Activated T-helper 9 cell treated with anti-CD3 and anti-CD28 coated beads, Interleukin-2, amount 50 U/mL, for 16 hours (primary cell): ENCODE results near the gene SLC12A8.

Experiments
- DNase-seq: peaks from one replicate; pipeline ENCODE4 v3.0.0-alpha.2; 2020; ENCODE audit warnings: low read depth

SLC12A8 gene

GRCh38 chr3:125076464-125076863 is 136.1 kb downstream of the SLC12A8 start:
- no peak for DNase-seq

GRCh38 chr3:125075738-125076137 is 136.8 kb downstream of the SLC12A8 start:
- DNase-seq, result no peak

DNA sequence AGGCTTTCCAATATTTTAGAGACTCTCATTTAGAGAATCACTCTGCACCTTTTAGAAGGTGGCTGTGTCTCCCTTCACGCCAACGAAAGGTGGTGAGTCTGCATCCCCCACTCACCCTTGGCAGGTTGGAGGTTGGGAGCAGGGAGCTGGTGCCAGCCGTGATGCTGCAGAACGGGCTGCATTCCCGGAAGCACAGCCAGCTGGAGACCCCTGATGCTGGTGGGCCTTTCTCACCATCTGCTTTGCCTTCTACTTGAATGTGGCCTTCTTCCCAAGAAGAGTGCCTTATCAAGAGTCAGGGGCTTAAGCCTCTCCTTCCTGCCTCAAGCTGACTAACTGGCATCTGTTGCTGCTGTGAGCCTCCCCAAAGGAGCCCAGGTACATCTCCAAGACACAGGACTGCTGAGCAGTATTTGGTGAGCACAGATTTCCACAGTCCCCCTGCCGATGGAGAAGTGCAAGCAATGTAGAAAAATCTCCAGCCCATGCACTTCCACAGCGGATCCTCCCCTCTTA is 139.1 kb downstream of the SLC12A8 start:
- DNase-seq, result no peak

DNA sequence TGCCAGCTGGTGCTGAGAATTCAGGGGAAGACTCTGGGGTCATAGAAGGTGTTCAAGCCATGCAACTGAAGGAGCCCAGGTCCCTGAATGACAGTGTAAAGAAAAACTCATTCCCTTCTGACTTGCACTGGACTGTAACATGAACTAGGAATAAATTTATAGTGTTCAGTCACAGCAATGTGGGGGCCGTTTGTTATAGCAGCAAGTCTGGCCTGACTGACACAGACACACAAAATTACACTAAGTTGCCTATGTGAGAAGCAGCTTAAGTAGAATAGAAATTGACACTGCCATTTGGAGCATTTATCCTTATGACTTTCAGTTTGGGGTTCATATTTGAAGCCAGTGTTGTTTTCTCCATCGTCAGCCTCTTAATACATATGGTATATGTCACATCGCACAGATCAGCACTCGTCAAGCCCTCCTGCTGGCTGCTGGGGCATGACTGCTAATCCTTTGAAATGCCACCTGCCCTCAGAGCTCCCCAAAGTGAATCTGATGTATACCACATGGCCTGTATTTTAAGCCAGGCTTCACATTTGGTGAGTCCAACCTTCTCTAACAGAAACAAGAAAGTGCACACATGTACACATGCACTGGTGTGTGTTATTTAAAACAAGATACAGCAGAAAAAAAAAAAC is 139.7 kb downstream of the SLC12A8 start:
- DNase-seq, result no peak

- DNase-seq, result no peak
These were observed 140.2 kb downstream of the SLC12A8 start for GRCh38 chr3:125072301-125072700.

DNA sequence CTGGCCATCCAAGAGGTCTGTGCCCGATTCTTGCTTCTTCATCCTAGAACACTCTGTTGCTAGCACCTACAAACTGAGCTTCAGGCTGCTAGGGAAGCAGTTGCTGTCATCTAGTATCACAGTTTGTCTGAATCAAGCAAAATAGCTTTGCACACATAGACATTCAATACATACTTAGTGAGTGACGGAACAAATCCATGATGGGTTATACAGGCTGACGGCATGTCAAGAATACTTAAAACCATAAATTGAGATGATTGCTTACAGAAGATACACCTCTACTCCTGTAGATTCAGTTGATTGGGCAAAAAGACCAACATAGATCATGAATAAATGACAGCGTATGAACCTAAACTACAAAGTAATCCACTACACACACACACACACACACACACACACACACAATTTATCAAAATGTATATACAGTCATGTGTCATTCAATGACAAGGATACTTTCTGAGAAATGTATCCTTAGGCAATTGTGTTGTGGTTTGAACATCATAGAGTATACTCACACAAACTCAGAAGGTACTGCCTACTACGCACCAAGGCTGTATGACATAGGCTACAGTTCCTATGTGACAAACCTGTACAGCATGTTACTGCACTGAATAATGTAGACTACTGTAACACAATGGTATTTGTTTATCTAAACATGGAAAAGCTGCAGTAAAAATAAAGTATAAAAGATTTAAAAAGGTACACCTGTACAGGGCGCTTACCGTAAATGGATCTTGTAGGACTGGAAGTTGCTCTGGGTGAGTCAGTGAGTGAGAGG is 142.4 kb downstream of the SLC12A8 start:
- DNase-seq, result no peak

GRCh38 chr3:125069452-125069851 is 143.1 kb downstream of the SLC12A8 start:
- no peak for DNase-seq

DNA sequence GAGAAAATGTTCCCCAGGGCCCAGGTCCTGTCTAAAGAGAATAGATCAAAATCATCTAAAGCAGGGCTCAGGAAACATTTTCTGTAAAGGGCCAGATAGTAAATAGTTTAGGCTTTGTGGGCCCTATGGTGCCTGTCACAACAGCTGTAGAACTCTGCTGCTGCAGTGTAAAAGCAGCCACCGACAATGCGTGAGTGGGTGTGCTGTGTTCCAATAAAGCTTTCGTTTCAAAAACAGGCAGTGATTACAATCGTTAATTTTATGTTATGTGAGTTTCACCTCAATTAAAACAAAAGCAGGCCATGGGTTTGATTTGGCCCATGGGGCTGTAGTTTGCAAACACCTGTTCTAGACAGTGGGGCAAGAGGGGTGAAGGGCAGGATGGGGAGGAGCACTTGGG is 144.3 kb downstream of the SLC12A8 start:
- no peak for DNase-seq

DNA sequence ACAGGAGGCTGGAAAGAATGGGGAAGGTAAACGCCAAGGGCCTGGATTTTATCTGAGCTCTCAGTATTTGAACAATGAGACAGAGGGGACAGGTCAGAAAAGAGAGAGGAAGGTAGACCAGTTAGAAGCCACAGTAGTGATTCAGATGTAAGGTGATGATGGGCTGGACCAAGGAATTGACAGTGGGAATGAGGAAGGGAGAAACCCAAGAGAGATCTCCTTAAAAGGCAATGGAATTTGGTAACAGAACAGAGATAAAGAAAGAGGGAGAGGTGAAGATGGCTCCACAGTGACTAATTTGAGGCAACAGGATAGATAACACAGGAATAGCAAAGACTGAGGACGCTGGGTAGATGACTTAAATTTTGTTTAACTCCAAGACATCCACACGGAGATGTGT is 145.3 kb downstream of the SLC12A8 start:
- DNase-seq, result no peak

- no peak for DNase-seq
These were observed 149.5 kb downstream of the SLC12A8 start for GRCh38 chr3:125062904-125063618.

- no peak for DNase-seq
These were observed 150.9 kb downstream of the SLC12A8 start for GRCh38 chr3:125061646-125062045.

DNA sequence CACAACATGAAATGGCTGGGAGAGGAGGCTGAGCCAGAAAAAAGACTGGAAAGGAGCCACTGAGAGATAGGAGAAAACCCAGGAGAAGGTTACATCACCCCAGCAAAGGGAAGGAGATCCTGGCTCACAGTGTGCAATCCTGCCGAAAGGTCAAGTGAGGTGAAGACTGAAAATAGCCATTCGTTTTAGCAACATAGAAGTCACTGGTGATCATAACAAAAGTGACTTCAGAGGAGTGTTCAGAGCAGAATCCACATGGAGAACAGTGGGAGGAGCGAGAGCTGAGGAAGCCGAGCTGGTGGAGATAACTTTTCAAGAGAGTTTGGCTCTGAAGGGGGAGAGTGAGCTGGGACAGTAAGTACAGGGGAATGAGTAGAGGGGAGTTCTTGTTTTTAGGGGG is 151.4 kb downstream of the SLC12A8 start:
- no peak for DNase-seq

- no peak for DNase-seq
These were observed 152.9 kb downstream of the SLC12A8 start for GRCh38 chr3:125059488-125060245.

DNA sequence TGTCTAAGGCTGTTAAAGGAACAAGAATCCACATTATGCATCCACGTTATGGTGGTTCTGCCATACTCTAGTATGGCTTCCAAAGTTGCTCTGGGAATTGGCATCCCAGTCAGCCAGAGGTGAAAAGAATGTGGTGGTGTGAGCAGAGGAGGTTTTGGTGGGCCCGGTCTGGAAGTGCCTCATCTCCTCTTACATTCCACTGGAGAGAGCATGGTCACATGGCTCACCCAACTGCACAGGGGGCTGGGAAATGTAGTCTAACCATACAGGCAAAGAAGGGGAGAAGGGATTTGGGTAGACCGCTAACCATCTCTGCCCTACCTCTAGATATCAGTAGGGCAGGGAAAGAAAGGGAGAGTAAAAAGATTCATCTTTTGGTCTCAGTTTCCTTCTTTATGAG is 153.6 kb downstream of the SLC12A8 start:
- DNase-seq, result no peak

DNA sequence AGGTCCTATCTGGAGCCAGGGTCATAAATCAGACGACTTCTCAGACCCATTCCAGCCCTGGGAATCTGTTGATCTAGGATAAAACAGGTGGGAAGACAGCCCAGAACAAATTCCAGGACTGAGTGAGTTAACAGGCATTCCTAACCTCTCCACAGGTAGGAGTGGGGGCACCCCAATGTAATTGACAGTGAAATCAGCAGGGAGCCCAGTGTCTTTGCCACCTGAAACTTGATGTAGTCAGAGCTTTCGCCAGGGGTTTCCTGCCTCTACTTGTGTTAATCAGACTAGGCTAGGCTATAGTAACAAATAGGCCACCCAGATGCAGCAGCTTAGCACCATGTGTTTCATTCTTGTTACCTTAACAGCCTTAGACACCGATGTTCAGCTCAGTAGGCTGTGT is 154.0 kb downstream of the SLC12A8 start:
- DNase-seq, result no peak

DNA sequence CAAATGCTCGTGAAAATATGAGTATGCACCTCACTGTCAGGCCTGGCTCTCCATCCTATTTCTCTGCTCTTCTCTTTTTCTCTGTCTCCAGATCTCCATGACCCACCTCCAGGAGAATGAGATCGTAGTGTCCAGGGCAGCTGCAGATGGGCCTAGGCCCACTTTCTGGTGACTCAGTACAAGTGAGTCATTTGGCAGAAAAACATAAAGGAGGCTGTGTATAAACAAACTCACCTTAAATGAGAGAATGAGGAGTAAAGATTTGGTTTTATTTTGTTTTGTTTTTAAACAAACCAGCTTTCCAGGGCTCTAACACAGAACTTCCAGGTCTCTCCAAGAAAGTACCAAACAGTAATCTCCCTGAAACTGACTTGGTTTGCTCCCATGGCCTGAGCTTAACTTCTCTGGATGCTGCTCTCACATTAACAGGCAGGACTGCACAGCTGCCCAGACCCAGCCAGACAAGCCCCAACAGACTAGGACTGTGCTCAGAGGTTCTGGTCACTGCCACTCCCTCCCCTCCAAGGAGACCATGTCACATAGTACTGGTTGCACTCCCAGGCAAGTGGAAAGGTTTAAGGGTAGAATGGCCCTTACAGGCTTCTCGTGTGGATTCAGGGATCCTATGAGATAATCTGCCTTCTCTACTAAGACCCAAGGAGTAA is 155.2 kb downstream of the SLC12A8 start:
- DNase-seq, result no peak

- DNase-seq, result peak; percentile 68
These were observed 156.4 kb downstream of the SLC12A8 start, which contains the start of gene HEG1 for GRCh38 chr3:125055913-125056745. Gene HEG1 (minus strand): TSS chr3:125055997. CDS start chr3:125055890, 107 bp downstream.

DNA sequence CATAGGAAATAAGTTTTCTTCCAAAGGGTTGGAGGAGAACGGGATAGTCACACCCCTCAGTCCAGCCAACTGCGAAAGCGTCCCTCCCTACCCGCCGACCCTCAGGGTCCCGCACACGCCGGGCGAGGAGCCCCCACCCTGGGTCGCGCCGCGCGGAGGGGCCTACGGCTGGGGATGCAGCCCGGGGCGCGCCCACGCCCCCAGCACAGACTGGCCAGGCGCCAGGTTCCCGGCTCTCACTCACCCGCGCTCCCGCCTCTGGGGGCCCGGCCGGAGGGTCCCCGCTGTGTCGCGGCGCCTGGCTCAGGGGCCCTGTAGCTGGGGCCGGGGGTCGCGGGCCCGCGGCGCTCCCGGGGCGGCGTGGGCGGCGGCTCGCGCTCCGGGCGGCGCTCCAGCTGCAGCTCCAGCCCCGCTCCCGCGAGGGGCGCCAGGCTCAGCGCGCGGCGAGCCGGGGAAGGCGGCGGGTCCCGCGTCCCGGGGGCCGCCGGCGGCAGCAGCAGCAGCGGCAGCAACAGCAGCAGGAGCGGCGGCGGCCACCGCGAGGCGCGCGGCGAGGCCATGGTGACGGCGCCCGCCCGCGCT is 157.1 kb downstream of the SLC12A8 start:
- DNase-seq, result peak; percentile 10

DNA sequence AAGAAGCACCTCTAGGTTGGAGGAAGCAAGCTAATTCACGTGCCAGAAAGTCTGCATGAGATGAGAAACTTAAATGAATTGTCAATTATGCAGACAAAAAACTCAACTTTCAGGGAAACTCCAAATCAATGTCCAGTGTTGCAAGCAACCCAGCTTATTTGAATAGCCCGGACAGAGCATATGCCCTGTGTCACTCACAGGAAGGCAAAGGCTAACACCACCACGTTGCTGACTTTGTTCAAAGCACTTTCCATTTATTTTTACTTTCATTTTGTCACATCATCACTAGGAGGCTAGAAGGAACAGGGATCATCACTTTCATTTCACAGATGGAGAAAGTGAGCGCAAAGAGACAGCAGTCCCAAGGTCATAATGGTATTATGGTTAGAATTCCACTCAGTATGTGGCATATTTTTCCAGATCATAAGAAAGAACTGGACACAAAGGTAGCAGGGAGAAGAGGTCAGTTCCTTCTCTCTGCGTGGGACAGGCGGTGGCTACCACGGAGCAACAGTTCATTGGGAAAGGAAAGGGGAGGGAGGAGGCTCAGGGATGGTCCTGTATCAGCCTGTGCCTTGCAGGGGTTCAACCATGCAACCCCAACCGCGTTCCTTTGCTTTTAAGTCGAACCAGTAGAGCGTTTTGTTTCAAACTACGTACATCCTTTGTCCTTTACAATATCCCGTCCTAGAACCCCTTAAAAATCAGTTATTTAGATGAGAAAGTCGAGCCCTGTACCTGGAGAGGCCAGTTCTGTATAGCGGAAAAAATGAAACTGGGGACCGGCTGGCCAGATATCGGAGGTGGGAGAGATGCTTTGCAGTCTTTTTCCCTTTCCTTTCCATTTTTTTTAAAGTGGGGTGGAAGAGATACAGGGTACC is 157.9 kb downstream of the SLC12A8 start:
- DNase-seq, result no peak
